ENCODE results near the gene SLC5A9. TPM values are rescaled to one million over a fixed set of nuclear protein-coding genes. Genes with fewer than 3 reads are reported as not detected.

Gene SLC5A9
- 20.5 and 20.9 TPM in 2 replicates for total RNA-seq
- 19.1 and 26.5 TPM in 2 replicates for polyA plus RNA-seq

- H3K9me2 ChIP-seq (replicated peaks; ENCODE audit: insufficient read depth) = no peaks in the 10 kb centered on the region
- H3K4me1 ChIP-seq (ENCODE audit: insufficient read depth) = peaks cover 17% of the 10 kb centered on the region
- H3K4me3 ChIP-seq = no peak within 1 kb of the TSS
- WGBS (ENCODE audit: low lambda C conversion rate, missing lambda C conversion rate) = 71% methylated on average over 8 of the region's 8 CpGs
- H3K27me3 ChIP-seq = no peaks in the 10 kb centered on the region
- peak; percentile 71 for DNase-seq (ENCODE audit: low spot score)
- no peak for TF ChIP-seq EZH2phosphoT487 (IDR thresholded peaks at IDR 0.05; ENCODE audit: low read depth, severe bottlenecking, unreplicated experiment)
- no peak for TF ChIP-seq CTCF (IDR thresholded peaks at IDR 0.05; ENCODE audit: poor library complexity)
- TF ChIP-seq EZH2 (IDR thresholded peaks at IDR 0.05; ENCODE audit: borderline replicate concordance) = no peak
- H3K27ac ChIP-seq = peak within 1 kb of the TSS; percentile 95
- no peaks in the 10 kb centered on the region for H3K9me3 ChIP-seq (ENCODE audit: low read depth)
- H2AFZ ChIP-seq = peak within 1 kb of the TSS; percentile 28
- peaks cover 3% of the 10 kb centered on the region for H3K79me2 ChIP-seq
- H3K36me3 ChIP-seq (replicated peaks; ENCODE audit: insufficient read depth, low read depth) = no peaks in the 10 kb centered on the region
- no peaks in the 10 kb centered on the region for H4K20me1 ChIP-seq (ENCODE audit: insufficient read depth, poor library complexity, severe bottlenecking)
- peak within 1 kb of the TSS; percentile 70 for H3K4me2 ChIP-seq
These were observed at the start of gene SLC5A9 for GRCh38 chr1:48222501-48223242. Gene SLC5A9, plus strand, starts transcription at chr1:48222716. Its CDS starts 21 bp downstream, at chr1:48222737.

- H3K4me3 ChIP-seq = no peak overlapping the region
- TF ChIP-seq CTCF (IDR thresholded peaks at IDR 0.05; ENCODE audit: poor library complexity) = no peak
- no peak for TF ChIP-seq EZH2phosphoT487 (IDR thresholded peaks at IDR 0.05; ENCODE audit: low read depth, severe bottlenecking, unreplicated experiment)
- TF ChIP-seq EZH2 (IDR thresholded peaks at IDR 0.05; ENCODE audit: borderline replicate concordance) = no peak
- H3K4me2 ChIP-seq = no peak overlapping the region
- no peaks in the 10 kb centered on the region for H3K9me3 ChIP-seq (ENCODE audit: low read depth)
- no peaks in the 10 kb centered on the region for H3K27me3 ChIP-seq
- H3K79me2 ChIP-seq = no peaks in the 10 kb centered on the region
- no peaks in the 10 kb centered on the region for H3K4me1 ChIP-seq (ENCODE audit: insufficient read depth)
- DNase-seq (ENCODE audit: low spot score) = no peak
- H2AFZ ChIP-seq = no peak overlapping the region
- H4K20me1 ChIP-seq (ENCODE audit: insufficient read depth, poor library complexity, severe bottlenecking) = no peaks in the 10 kb centered on the region
- no peaks in the 10 kb centered on the region for H3K36me3 ChIP-seq (replicated peaks; ENCODE audit: insufficient read depth, low read depth)
- no peaks in the 10 kb centered on the region for H3K9me2 ChIP-seq (replicated peaks; ENCODE audit: insufficient read depth)
- H3K27ac ChIP-seq = no peak overlapping the region
These were observed 47.4 kb upstream of the SLC5A9 start for GRCh38 chr1:48175116-48175515.

GRCh38 chr1:48177257-48177656, 45.3 kb upstream of the SLC5A9 start:
- Histone ChIP-seq H3K4me2 (no peak overlapping the region), H3K4me1 (ENCODE audit: insufficient read depth) (no peaks in the 10 kb centered on the region), H3K4me3 (no peak overlapping the region), H3K27me3 (no peaks in the 10 kb centered on the region), H4K20me1 (ENCODE audit: insufficient read depth, poor library complexity, severe bottlenecking) (no peaks in the 10 kb centered on the region), H3K36me3 (replicated peaks; ENCODE audit: insufficient read depth, low read depth) (no peaks in the 10 kb centered on the region), H3K9me2 (replicated peaks; ENCODE audit: insufficient read depth) (no peaks in the 10 kb centered on the region), H2AFZ (no peak overlapping the region), H3K27ac (no peak overlapping the region), H3K79me2 (no peaks in the 10 kb centered on the region), H3K9me3 (ENCODE audit: low read depth) (no peaks in the 10 kb centered on the region)
- TF ChIP-seq CTCF (IDR thresholded peaks at IDR 0.05; ENCODE audit: poor library complexity) = no peak
- TF ChIP-seq EZH2phosphoT487 (IDR thresholded peaks at IDR 0.05; ENCODE audit: low read depth, severe bottlenecking, unreplicated experiment) = no peak
- TF ChIP-seq EZH2 (IDR thresholded peaks at IDR 0.05; ENCODE audit: borderline replicate concordance) = no peak
- no peak for DNase-seq (ENCODE audit: low spot score)
- 62% methylated on average over 4 of the region's 4 CpGs for WGBS (ENCODE audit: low lambda C conversion rate, missing lambda C conversion rate)

Measured in hepatocyte (in vitro differentiated cells).